Fibroblast of lung (primary cell): ENCODE results near the gene PEX16. TPM values are rescaled to one million over a fixed set of nuclear protein-coding genes. Genes with fewer than 3 reads are reported as not detected.

Experiments used
- DNase-seq, 2 donors: peaks; one replicate each; pipeline versions ENCODE4 v3.0.0 to v3.0.0-alpha.2; 2010; ENCODE audit warnings: low read depth in 2 of 2
- H2AFZ ChIP-seq: 2 replicates; pipeline ENCODE4 v1.5.1; 2012; ENCODE audit warnings: low read length, control low read depth, inconsistent platforms
- H3K27ac ChIP-seq: 2 replicates; pipeline ENCODE4 v1.5.1; 2011; ENCODE audit warnings: low read length, control low read depth; ENCODE audit not compliant: insufficient read depth
- H3K27me3 ChIP-seq: 2 replicates; pipeline ENCODE4 v1.5.1; 2011; ENCODE audit warnings: mild to moderate bottlenecking, low read length; ENCODE audit not compliant: control insufficient read depth, insufficient read depth
- H3K36me3 ChIP-seq: 2 replicates; pipeline ENCODE4 v1.5.1; 2011; ENCODE audit warnings: low read length; ENCODE audit not compliant: control insufficient read depth, insufficient read depth
- H3K4me1 ChIP-seq: 2 replicates; pipeline ENCODE4 v1.5.1; 2011; ENCODE audit warnings: low read length; ENCODE audit not compliant: control insufficient read depth, insufficient read depth; ENCODE audit errors: extremely low read depth
- H3K4me2 ChIP-seq: 2 replicates; pipeline ENCODE4 v1.5.1; 2011; ENCODE audit warnings: low read length, control low read depth; ENCODE audit not compliant: insufficient read depth; ENCODE audit errors: extremely low read depth
- H3K4me3 ChIP-seq, 4 experiments: fragments of 200-600 bp in 1 of 4; sonication (generic) in 1 of 4; replicated peaks in 1 of 4; 2 replicates each; pipeline ENCODE4 v1.5.1; 2011 to 2016; ENCODE audit warnings: low read length in 4 of 4, low read depth in 3 of 4, mild to moderate bottlenecking in 3 of 4, control low read depth in 2 of 4, inconsistent platforms in 1 of 4, mixed read lengths in 1 of 4; ENCODE audit not compliant: insufficient read depth in 1 of 4; ENCODE audit errors: control extremely low read depth in 1 of 4
- H3K79me2 ChIP-seq: 2 replicates; pipeline ENCODE4 v1.5.1; 2012; ENCODE audit warnings: mild to moderate bottlenecking, low read length, inconsistent platforms; ENCODE audit not compliant: control insufficient read depth, insufficient read depth
- H3K9ac ChIP-seq: 2 replicates; pipeline ENCODE4 v1.5.1; 2011; ENCODE audit warnings: mild to moderate bottlenecking, low read length, control low read depth; ENCODE audit not compliant: insufficient read depth
- H3K9me3 ChIP-seq: 2 replicates; pipeline ENCODE4 v1.5.1; 2012; ENCODE audit warnings: low read depth, low read length; ENCODE audit not compliant: control insufficient read depth, insufficient read depth
- H4K20me1 ChIP-seq: 2 replicates; pipeline ENCODE4 v1.5.1; 2011; ENCODE audit warnings: low read length; ENCODE audit not compliant: control insufficient read depth, insufficient read depth; ENCODE audit errors: extremely low read depth
- EZH2 ChIP-seq: IDR thresholded peaks from 2 replicates; pipeline ENCODE4 v1.5.1; 2012; ENCODE audit warnings: low read length, control low read depth, mild to moderate bottlenecking; ENCODE audit errors: missing control alignments
- polyA plus RNA-seq, 2 donors: library from polyadenylated mRNA; depleted of rRNA in 1 of 2; stranded (reverse) in 1 of 2; unstranded in 1 of 2; fragments of >200 nt; gene quantifications; 2 replicates each; pipeline ENCODE4 v1.2.1, GENCODE V29; 2011 to 2012; ENCODE audit warnings: missing spikeins in 1 of 2
- total RNA-seq: library from RNA; depleted of rRNA; stranded (reverse); fragments of >200 nt; gene quantifications from 2 replicates; pipeline ENCODE4 v1.2.1, GENCODE V29; 2014
- TF ChIP-seq, protein P1 (sequence below), 2 donors: IDR thresholded peaks in 1 of 2; conservative IDR thresholded peaks in 1 of 2; 1 replicate in 1 of 2; 2 replicates in 1 of 2; pipeline ENCODE4 v1.5.1; 2011 to 2012; ENCODE audit warnings: low read length in 2 of 2, control low read depth in 1 of 2, inconsistent platforms in 1 of 2, low read depth in 1 of 2, mild to moderate bottlenecking in 1 of 2

PEX16 gene
- total and polyA plus RNA-seq, 2 donors (not counting 1 experiment from before 2014, with no cell fraction given): 11.0 to 44.4 TPM

GRCh38 chr11:45960387-45961095 lies 42.9 kb upstream of the PEX16 start:
- no peak overlapping the region for H3K9ac ChIP-seq
- no peaks in the 10 kb centered on the region for H3K27me3 ChIP-seq
- no peaks in the 10 kb centered on the region for H3K9me3 ChIP-seq
- no peak overlapping the region for H3K27ac ChIP-seq
- H3K79me2 ChIP-seq: no peaks in the 10 kb centered on the region
- H4K20me1 ChIP-seq: no peaks in the 10 kb centered on the region
- DNase-seq: peak in 1 of 2 donors; percentile 63
- H3K4me2 ChIP-seq: no peak overlapping the region
- TF ChIP-seq, protein P1, sequence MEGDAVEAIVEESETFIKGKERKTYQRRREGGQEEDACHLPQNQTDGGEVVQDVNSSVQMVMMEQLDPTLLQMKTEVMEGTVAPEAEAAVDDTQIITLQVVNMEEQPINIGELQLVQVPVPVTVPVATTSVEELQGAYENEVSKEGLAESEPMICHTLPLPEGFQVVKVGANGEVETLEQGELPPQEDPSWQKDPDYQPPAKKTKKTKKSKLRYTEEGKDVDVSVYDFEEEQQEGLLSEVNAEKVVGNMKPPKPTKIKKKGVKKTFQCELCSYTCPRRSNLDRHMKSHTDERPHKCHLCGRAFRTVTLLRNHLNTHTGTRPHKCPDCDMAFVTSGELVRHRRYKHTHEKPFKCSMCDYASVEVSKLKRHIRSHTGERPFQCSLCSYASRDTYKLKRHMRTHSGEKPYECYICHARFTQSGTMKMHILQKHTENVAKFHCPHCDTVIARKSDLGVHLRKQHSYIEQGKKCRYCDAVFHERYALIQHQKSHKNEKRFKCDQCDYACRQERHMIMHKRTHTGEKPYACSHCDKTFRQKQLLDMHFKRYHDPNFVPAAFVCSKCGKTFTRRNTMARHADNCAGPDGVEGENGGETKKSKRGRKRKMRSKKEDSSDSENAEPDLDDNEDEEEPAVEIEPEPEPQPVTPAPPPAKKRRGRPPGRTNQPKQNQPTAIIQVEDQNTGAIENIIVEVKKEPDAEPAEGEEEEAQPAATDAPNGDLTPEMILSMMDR (conservative IDR thresholded peaks at IDR 0.05 in 1 of 2, IDR thresholded peaks at IDR 0.05 in 1 of 2; ENCODE audit: low read depth in 1 of 2, low read length in 2 of 2): no peak
- no peak for TF ChIP-seq EZH2
- H2AFZ ChIP-seq: no peak overlapping the region
- H3K4me3 ChIP-seq: no peak overlapping the region
- peaks cover 2% of the 10 kb centered on the region for H3K36me3 ChIP-seq
- H3K4me1 ChIP-seq: no peaks in the 10 kb centered on the region

DNA sequence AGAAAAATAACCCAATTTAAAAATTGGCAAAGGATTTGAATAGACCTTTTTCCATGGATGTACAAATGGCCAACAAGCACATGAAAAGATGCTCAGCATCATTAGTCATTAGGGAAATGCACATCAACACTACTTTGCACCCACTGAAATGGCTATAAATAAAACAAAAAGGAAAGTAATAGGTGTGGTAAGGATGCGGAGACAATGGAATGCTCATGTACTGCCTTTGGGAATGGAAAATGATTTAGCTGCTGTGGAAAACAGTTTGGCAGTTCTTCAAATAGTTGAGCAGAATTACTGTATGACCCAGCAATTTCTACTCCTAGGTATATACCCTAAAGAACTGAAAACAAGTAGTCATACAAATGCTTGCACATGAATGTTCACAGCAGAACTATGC lies 42.2 kb upstream of the PEX16 start:
- TF ChIP-seq, protein P1 (conservative IDR thresholded peaks at IDR 0.05 in 1 of 2, IDR thresholded peaks at IDR 0.05 in 1 of 2; ENCODE audit: low read depth in 1 of 2, low read length in 2 of 2): no peak
- TF ChIP-seq EZH2: no peak
- H4K20me1 ChIP-seq: no peaks in the 10 kb centered on the region
- H3K4me1 ChIP-seq: no peaks in the 10 kb centered on the region
- no peak overlapping the region for H3K27ac ChIP-seq
- DNase-seq: peak in 1 of 2 donors; percentile 82
- no peak overlapping the region for H3K4me3 ChIP-seq
- H3K79me2 ChIP-seq: no peaks in the 10 kb centered on the region
- no peak overlapping the region for H3K4me2 ChIP-seq
- H3K9ac ChIP-seq: no peak overlapping the region
- H2AFZ ChIP-seq: no peak overlapping the region
- H3K27me3 ChIP-seq: no peaks in the 10 kb centered on the region
- H3K9me3 ChIP-seq: no peaks in the 10 kb centered on the region
- peaks cover 2% of the 10 kb centered on the region for H3K36me3 ChIP-seq

DNA sequence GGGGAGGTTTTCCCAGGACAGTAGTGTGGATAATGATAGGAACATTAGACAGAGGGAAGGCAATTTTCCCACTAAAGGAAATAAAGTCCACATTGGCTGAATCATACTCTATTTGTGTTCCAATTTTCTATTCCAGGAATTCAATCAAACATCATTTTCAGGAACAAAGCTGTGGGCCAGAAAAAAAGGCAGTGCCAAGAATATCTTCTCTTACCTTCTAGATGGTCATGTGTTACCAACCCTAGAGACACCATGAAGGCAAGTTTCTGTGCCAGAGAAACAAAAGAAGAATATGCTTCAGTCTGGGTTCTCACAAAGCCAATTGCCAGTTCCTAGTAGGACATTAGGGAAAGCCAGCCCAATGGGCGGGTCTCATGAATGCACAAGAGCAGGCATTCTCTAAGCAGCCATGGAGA lies 32.3 kb upstream of the PEX16 start:
- H4K20me1 ChIP-seq: no peaks in the 10 kb centered on the region
- TF ChIP-seq, protein P1 (conservative IDR thresholded peaks at IDR 0.05 in 1 of 2, IDR thresholded peaks at IDR 0.05 in 1 of 2; ENCODE audit: low read depth in 1 of 2, low read length in 2 of 2): no peak
- TF ChIP-seq EZH2: no peak
- H3K9me3 ChIP-seq: no peaks in the 10 kb centered on the region
- H2AFZ ChIP-seq: no peak overlapping the region
- no peaks in the 10 kb centered on the region for H3K27me3 ChIP-seq
- no peak overlapping the region for H3K9ac ChIP-seq
- peaks cover 4% of the 10 kb centered on the region for H3K36me3 ChIP-seq
- H3K4me3 ChIP-seq: no peak overlapping the region
- no peaks in the 10 kb centered on the region for H3K79me2 ChIP-seq
- H3K27ac ChIP-seq: no peak overlapping the region
- DNase-seq: peak in 1 of 2 donors; percentile 35
- no peaks in the 10 kb centered on the region for H3K4me1 ChIP-seq
- H3K4me2 ChIP-seq: no peak overlapping the region
